K562 (cell line): ENCODE measurements around the gene SERPINA1. TPM values are rescaled to one million over a fixed set of nuclear protein-coding genes. Genes with fewer than 3 reads are reported as not detected.

Experiments used
- ATAC-seq: fragments of 200-7000 bp; cut with Tn5 transposase; 3 replicates; pipeline ENCODE4 v1.9.1; 2020; ENCODE audit warnings: moderate library complexity
- BruUV-seq: library from RNA; stranded (reverse); fragments of 400-500 nt; replicated peaks from 2 replicates; lab custom pipeline; 2021; lab: Mats Ljungman, UMichigan
- CTCF ChIA-PET: fragments of 300-600 bp; formaldehyde crosslinking; extraction: SDS; loops from one replicate; lab custom pipeline; 2021; ENCODE audit warnings: low intra/inter-chr PET ratio; lab: Yijun Ruan, JAX
- POLR2A ChIA-PET: fragments of 300-600, 350-650 bp; sonication (Branson Sonifier 250); formaldehyde crosslinking; extraction: SDS; loops from one replicate; lab custom pipeline; 2021; ENCODE audit warnings: antibody characterized with exemption, inconsistent platforms; lab: Yijun Ruan, JAX
- DNase-seq, 4 experiments: peaks; one replicate each; pipeline versions ENCODE4 v3.0.0 to v3.0.0-alpha.2; 2011 to 2018; ENCODE audit warnings: low spot score in 3 of 4, mixed read lengths in 3 of 4; ENCODE audit errors: extremely low read depth in 1 of 4
- FAIRE-seq: peaks from 2 replicates; lab custom pipeline; 2011; peaks lifted over from hg19 to GRCh38; lab: Jason Lieb, UNC
- H2AFZ ChIP-seq: 2 replicates; pipeline ENCODE4 v1.6.0; 2011; ENCODE audit warnings: low read depth, low read length, control low read depth, inconsistent platforms
- H3K27ac ChIP-seq: fragments of 200-600 bp; 3 replicates; pipeline ENCODE4 v1.8.0; 2011; ENCODE audit warnings: low read depth, mild to moderate bottlenecking, control low read depth, inconsistent platforms, low read length, moderate library complexity, mixed read lengths; ENCODE audit errors: extremely low read depth
- H3K27me3 ChIP-seq, 2 experiments: fragments of 300-600 bp in 1 of 2; 2 replicates in 1 of 2; 3 replicates in 1 of 2; pipeline versions ENCODE4 v1.6.0 to v1.8.0; 2011; ENCODE audit warnings: inconsistent platforms in 2 of 2, low read length in 2 of 2, mild to moderate bottlenecking in 1 of 2, mixed read lengths in 1 of 2, moderate library complexity in 1 of 2; ENCODE audit not compliant: control insufficient read depth in 2 of 2, insufficient read depth in 2 of 2
- H3K36me3 ChIP-seq: fragments of 300-600 bp; 3 replicates; pipeline ENCODE4 v1.8.0; 2011; ENCODE audit warnings: mild to moderate bottlenecking, low read length, inconsistent platforms; ENCODE audit not compliant: control insufficient read depth, insufficient read depth
- H3K4me1 ChIP-seq, 2 experiments: fragments of 200-600 bp in 1 of 2; replicated peaks in 1 of 2; 2 replicates in 1 of 2; 3 replicates in 1 of 2; pipeline versions ENCODE4 v1.5.1 to v1.8.0; 2011; ENCODE audit warnings: inconsistent platforms in 2 of 2, low read length in 2 of 2, mild to moderate bottlenecking in 1 of 2, mixed read lengths in 1 of 2, moderate library complexity in 1 of 2; ENCODE audit not compliant: control insufficient read depth in 2 of 2, insufficient read depth in 2 of 2
- H3K4me2 ChIP-seq: 2 replicates; pipeline ENCODE4 v1.6.1; 2011; ENCODE audit warnings: low read length, control low read depth, inconsistent platforms, mixed read lengths; ENCODE audit not compliant: insufficient read depth
- H3K4me3 ChIP-seq: fragments of 200-600 bp; sonication (generic), shearing (Covaris generic); 2 replicates; pipeline ENCODE4 v1.5.1; 2016; ENCODE audit warnings: control low read depth, inconsistent platforms
- H3K79me2 ChIP-seq: fragments of 200-600 bp; 3 replicates; pipeline ENCODE4 v1.8.0; 2011; ENCODE audit warnings: low read length, inconsistent platforms; ENCODE audit not compliant: control insufficient read depth, insufficient read depth
- H3K9ac ChIP-seq, 2 experiments: 2 replicates each; pipeline versions ENCODE4 v1.6.0 to v1.6.1; 2011; ENCODE audit warnings: low read depth in 2 of 2, low read length in 2 of 2, control low read depth in 1 of 2, inconsistent platforms in 1 of 2, mild to moderate bottlenecking in 1 of 2, mixed read lengths in 1 of 2; ENCODE audit not compliant: insufficient read depth in 1 of 2
- H3K9me1 ChIP-seq: one replicate; pipeline ENCODE4 v1.6.0; 2011; ENCODE audit warnings: inconsistent platforms, mild to moderate bottlenecking, low read length, moderate library complexity; ENCODE audit not compliant: control insufficient read depth, insufficient read depth
- H3K9me3 ChIP-seq: replicated peaks from 2 replicates; pipeline ENCODE4 v1.5.1; 2011; ENCODE audit warnings: low read depth, low read length, inconsistent platforms; ENCODE audit not compliant: control insufficient read depth, insufficient read depth
- H4K20me1 ChIP-seq: replicated peaks from 2 replicates; pipeline ENCODE4 v1.6.1; 2011; ENCODE audit warnings: low read length, inconsistent platforms, mixed read lengths; ENCODE audit not compliant: control insufficient read depth, insufficient read depth
- ATF1 ChIP-seq, 2 experiments: fragments of 450-650 bp in 1 of 2; IDR thresholded peaks; 2 replicates each; pipeline ENCODE4 v1.6.1; 2016; ENCODE audit warnings: missing compliant biosample characterization in 1 of 2, missing genetic modification characterization in 1 of 2
- CHCHD3 ChIP-seq: fragments of 250-450 bp; sonication (Bioruptor Pico); IDR thresholded peaks from 2 replicates; pipeline ENCODE4 v2.1.2; 2022; ENCODE audit warnings: mild to moderate bottlenecking
- ESRRB ChIP-seq: fragments of 250-450 bp; sonication (Bioruptor Pico); IDR thresholded peaks from 2 replicates; pipeline ENCODE4 v1.5.0; 2020; ENCODE audit warnings: mild to moderate bottlenecking, moderate library complexity, borderline replicate concordance
- ZNF780A ChIP-seq: fragments of 250-450 bp; sonication (Bioruptor Pico); IDR thresholded peaks from 2 replicates; pipeline ENCODE4 v1.5.0; 2021; ENCODE audit warnings: mild to moderate bottlenecking
- whole genome bisulfite sequencing: fragments of 100-300 bp; shearing (Covaris generic); methylation state at CpG from one replicate; pipeline ENCODE4 v1.1.6; 2016; ENCODE audit warnings: low coverage, mixed read lengths; ENCODE audit not compliant: insufficient coverage; ENCODE audit errors: missing lambda C conversion rate; 5-methylcytosine and 5-hydroxymethylcytosine counted together
- in situ Hi-C: fragments of 300-500 bp; cut with MboI; formaldehyde crosslinking; loops from 4 replicates; pipeline ENCODE4 v1.15.0; 2018; ENCODE audit warnings: inconsistent platforms, mixed read lengths
- intact Hi-C: fragments of 100-400 bp; cut with micrococcal nuclease; formaldehyde crosslinking; loops from 2 replicates; pipeline ENCODE4 v1.14.2; 2022
- polyA plus RNA-seq, 8 experiments: library from polyadenylated mRNA; depleted of rRNA in 4 of 8; stranded (reverse) in 5 of 8; unstranded in 3 of 8; fragments of >200 nt; fragmentation: Nextera tagmentation in 2 of 8; fragmentation: Illumina TruSeq in 1 of 8; extraction: Ambion mirVana in 2 of 8; extraction: Trizol in 1 of 8; gene quantifications; 2 replicates each; pipeline versions ENCODE4 v1.2.1 to v1.2.3, GENCODE V29; 2011 to 2014; ENCODE audit warnings: inconsistent platforms in 1 of 8, missing spikeins in 1 of 8
- total RNA-seq, 7 experiments: library from RNA; depleted of rRNA in 6 of 7; stranded (reverse); fragments of >200 nt in 6 of 7; fragmentation: Illumina TruSeq in 2 of 7; extraction: Trizol in 2 of 7; gene quantifications; 2 replicates each; pipeline versions ENCODE4 v1.2.1 to v1.2.3, GENCODE V29; 2011 to 2021; ENCODE audit warnings: low replicate concordance in 1 of 7

The SERPINA1 gene
- total and polyA plus RNA-seq, 9 of the 15 experiments (the other 6 are each of a cell fraction or from before 2014, with no cell fraction given) = 4.1 TPM; not detected in 8

DNA sequence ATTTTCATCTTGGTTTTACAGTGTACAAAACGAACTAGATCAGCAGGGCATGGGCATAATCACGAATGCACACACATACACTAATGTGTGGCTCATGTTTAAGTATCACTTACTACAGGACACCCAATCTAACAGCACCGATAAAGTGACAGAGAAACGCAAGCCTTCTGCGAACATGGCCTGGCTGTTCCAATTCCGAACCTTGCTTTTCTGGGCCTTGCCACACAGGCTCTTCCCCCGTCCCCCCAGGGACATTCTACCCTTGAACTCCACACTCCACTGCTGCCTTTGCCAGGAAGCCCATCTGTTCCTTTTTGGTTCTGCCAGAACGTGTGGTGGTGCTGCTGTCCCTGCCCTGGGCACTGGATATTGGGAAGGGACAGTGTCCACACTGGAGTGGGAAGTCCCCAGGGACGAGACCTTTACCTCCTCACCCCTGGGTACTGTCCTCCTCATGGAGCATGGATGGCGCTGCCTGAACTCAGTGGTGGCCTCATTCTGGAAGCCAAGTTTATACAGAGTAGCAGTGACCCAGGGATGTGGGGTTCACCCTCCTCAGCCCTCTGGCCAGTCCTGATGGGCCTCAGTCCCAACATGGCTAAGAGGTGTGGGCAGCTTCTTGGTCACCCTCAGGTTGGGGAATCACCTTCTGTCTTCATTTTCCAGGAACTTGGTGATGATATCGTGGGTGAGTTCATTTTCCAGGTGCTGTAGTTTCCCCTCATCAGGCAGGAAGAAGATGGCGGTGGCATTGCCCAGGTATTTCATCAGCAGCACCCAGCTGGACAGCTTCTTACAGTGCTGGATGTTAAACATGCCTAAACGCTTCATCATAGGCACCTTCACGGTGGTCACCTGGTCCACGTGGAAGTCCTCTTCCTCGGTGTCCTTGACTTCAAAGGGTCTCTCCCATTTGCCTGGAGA, 7.9 kb downstream of the SERPINA1 start:
- Histone ChIP-seq H3K27me3 (peaks cover 0 to 6% of the 10 kb centered on the region in 2 experiments; a peak in 1 of 5 replicates), H2AFZ (no peak overlapping the region), H3K9me3 (no peaks in the 10 kb centered on the region), H3K27ac (no peak overlapping the region), H3K36me3 (no peaks in the 10 kb centered on the region), H3K4me1 (no peaks in the 10 kb centered on the region), H3K9ac (no peak overlapping the region), H3K9me1 (no peaks in the 10 kb centered on the region), H3K4me2 (no peak overlapping the region), H4K20me1 (no peaks in the 10 kb centered on the region; the same call in 1 of the 2 replicates), H3K79me2 (no peaks in the 10 kb centered on the region), H3K4me3 (no peak overlapping the region)
- no TSS peak for BruUV-seq
- DNase-seq = no peak
- FAIRE-seq = no peak
- 0% methylated on average over 13 of the region's 16 CpGs for WGBS
- CTCF ChIA-PET = no interaction called here
- no peak for TF ChIP-seq ESRRB (CRISPR knock-in tag)
- no peak for TF ChIP-seq ZNF780A (CRISPR knock-in tag)
- no peak for TF ChIP-seq ATF1 (CRISPR knock-in tag; IDR thresholded peaks at IDR 0.05)
- no peak for TF ChIP-seq ATF1 (tag; IDR thresholded peaks at IDR 0.05)
- TF ChIP-seq CHCHD3 (CRISPR knock-in tag) = no peak
- ATAC-seq = no peak
- in situ Hi-C loops (no loop called here), intact Hi-C loops (no loop called here)
- POLR2A ChIA-PET = interaction anchor here (0.6 to 1.2 kb wide), 2 partner anchors 10 to 110 kb away, joined by 3 read pairs; no protein-coding TSS in a partner anchor
